ENCODE results near the gene KCTD10.

DNA sequence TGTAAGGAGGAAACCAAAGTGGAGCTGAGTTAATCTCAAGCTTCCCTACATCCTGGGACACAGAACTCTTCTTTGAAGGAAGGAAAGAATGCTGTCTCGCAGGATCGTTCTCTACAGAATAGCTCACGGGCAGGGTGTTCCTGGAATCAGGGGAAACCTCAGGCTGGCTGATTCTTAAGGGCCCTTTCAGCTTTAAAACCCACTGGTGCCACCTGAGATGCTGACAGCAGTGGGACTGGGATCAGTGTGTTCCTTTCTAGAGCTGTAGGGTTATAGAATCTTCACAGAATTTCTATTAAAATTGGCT, 48.1 kb upstream of the KCTD10 start:
- TF ChIP-seq, protein P1, sequence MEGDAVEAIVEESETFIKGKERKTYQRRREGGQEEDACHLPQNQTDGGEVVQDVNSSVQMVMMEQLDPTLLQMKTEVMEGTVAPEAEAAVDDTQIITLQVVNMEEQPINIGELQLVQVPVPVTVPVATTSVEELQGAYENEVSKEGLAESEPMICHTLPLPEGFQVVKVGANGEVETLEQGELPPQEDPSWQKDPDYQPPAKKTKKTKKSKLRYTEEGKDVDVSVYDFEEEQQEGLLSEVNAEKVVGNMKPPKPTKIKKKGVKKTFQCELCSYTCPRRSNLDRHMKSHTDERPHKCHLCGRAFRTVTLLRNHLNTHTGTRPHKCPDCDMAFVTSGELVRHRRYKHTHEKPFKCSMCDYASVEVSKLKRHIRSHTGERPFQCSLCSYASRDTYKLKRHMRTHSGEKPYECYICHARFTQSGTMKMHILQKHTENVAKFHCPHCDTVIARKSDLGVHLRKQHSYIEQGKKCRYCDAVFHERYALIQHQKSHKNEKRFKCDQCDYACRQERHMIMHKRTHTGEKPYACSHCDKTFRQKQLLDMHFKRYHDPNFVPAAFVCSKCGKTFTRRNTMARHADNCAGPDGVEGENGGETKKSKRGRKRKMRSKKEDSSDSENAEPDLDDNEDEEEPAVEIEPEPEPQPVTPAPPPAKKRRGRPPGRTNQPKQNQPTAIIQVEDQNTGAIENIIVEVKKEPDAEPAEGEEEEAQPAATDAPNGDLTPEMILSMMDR (IDR thresholded peaks at IDR 0.05) = no peak
- TF ChIP-seq POLR2AphosphoS5 (IDR thresholded peaks at IDR 0.05) = no peak
